HepG2 (cell line): Measurements from ENCODE around the gene SNIP1.
"Not testable (repeated sequence)": the region's sequence is repeated elsewhere in the genome, so short reads cannot be mapped to it uniquely, and the experiment has no call there.

Experiments
- E2F2 ChIP-seq: sonication (generic); formaldehyde crosslinking; IDR thresholded peaks from 2 replicates; pipeline ENCODE4 v1.4.0; 2020; ENCODE audit warnings: missing genetic modification reagents, borderline replicate concordance
- EZH2 ChIP-seq: conservative IDR thresholded peaks from 2 replicates; pipeline ENCODE4 v1.6.1; 2012; ENCODE audit warnings: mild to moderate bottlenecking, low read depth, low read length, moderate library complexity
- FOXJ3 ChIP-seq: sonication (generic); formaldehyde crosslinking; IDR thresholded peaks from 2 replicates; pipeline ENCODE4 v1.4.0; 2020; ENCODE audit warnings: missing genetic modification reagents, mild to moderate bottlenecking, borderline replicate concordance
- NFYB ChIP-seq: sonication (generic); formaldehyde crosslinking; IDR thresholded peaks from 2 replicates; pipeline ENCODE4 v1.4.0; 2020; ENCODE audit warnings: missing genetic modification reagents
- SMAD1 ChIP-seq: sonication (generic); formaldehyde crosslinking; IDR thresholded peaks from 2 replicates; pipeline ENCODE4 v1.4.0; 2020; ENCODE audit warnings: missing genetic modification reagents, low read depth, mild to moderate bottlenecking, borderline replicate concordance
- SMC3 ChIP-seq: IDR thresholded peaks from 2 replicates; pipeline ENCODE4 v1.6.1; 2011; ENCODE audit warnings: low read length, improper control_type of control experiment
- TCF7L2 ChIP-seq: IDR thresholded peaks from 2 replicates; pipeline ENCODE4 v1.6.1; 2011; ENCODE audit warnings: mild to moderate bottlenecking, low read depth, low read length, moderate library complexity
- TP53 ChIP-seq: sonication (generic); formaldehyde crosslinking; conservative IDR thresholded peaks from 2 replicates; pipeline ENCODE4 v1.4.0; 2020; ENCODE audit warnings: missing genetic modification reagents
- TF ChIP-seq, protein P1 (sequence below): conservative IDR thresholded peaks from 2 replicates; pipeline ENCODE4 v1.6.1; 2018; ENCODE audit warnings: missing genetic modification reagents
- TF ChIP-seq, protein P2 (sequence below): sonication (generic); formaldehyde crosslinking; IDR thresholded peaks from 2 replicates; pipeline ENCODE4 v1.5.0; 2020; ENCODE audit warnings: missing genetic modification reagents

DNA sequence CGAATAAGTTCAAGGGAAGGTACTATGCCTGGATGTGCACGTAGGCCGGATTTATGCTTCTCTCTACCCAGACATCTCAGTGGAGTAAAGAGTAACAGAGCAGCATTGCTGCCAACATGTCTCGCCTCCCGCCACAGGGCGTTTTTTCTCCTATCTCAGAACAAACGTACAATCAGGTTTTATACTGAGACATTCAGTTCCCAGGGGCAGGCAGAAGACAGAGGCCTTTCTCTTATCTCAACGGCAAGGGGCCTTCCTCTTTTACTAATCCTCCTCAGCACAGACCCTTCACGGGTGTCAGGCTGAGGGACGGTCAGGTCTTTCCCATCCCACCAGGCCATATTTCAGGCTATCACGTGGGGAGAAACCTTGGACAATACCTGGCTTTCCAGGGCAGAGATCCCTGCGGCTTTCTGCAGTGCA is 5.9 kb upstream of the SNIP1 start:
- TF ChIP-seq, protein P1, sequence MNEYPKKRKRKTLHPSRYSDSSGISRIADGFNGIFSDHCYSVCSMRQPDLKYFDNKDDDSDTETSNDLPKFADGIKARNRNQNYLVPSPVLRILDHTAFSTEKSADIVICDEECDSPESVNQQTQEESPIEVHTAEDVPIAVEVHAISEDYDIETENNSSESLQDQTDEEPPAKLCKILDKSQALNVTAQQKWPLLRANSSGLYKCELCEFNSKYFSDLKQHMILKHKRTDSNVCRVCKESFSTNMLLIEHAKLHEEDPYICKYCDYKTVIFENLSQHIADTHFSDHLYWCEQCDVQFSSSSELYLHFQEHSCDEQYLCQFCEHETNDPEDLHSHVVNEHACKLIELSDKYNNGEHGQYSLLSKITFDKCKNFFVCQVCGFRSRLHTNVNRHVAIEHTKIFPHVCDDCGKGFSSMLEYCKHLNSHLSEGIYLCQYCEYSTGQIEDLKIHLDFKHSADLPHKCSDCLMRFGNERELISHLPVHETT (CRISPR knock-in tag), result not testable (repeated sequence)
- TF ChIP-seq TCF7L2; NFYB (CRISPR knock-in tag); EZH2; SMAD1 (CRISPR knock-in tag); E2F2 (CRISPR knock-in tag); FOXJ3; SMC3; TP53 (CRISPR knock-in tag): not testable (repeated sequence)
- TF ChIP-seq, protein P2, sequence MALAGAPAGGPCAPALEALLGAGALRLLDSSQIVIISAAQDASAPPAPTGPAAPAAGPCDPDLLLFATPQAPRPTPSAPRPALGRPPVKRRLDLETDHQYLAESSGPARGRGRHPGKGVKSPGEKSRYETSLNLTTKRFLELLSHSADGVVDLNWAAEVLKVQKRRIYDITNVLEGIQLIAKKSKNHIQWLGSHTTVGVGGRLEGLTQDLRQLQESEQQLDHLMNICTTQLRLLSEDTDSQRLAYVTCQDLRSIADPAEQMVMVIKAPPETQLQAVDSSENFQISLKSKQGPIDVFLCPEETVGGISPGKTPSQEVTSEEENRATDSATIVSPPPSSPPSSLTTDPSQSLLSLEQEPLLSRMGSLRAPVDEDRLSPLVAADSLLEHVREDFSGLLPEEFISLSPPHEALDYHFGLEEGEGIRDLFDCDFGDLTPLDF (CRISPR knock-in tag), result not testable (repeated sequence)
